NCI-H345 (cell line): ENCODE results near the gene CFAP299.
"Not testable (repeated sequence)": the region's sequence is repeated elsewhere in the genome, so short reads cannot be mapped to it uniquely, and the experiment has no call there.

Source experiments
- DNase-seq: peaks from one replicate; lab custom pipeline; 2025; lab: John Stamatoyannopoulos, UW

CFAP299 gene

GRCh38 chr4:80610845-80611677, 275.5 kb downstream of the CFAP299 start:
- DNase-seq: peak; percentile 34

- DNase-seq: no peak
Observed at GRCh38 chr4:80611678-80611979, 276.1 kb downstream of the CFAP299 start.

GRCh38 chr4:80613470-80613869, 277.9 kb downstream of the CFAP299 start:
- DNase-seq: no peak

GRCh38 chr4:80614319-80614718, 278.8 kb downstream of the CFAP299 start:
- no peak for DNase-seq

GRCh38 chr4:80615099-80615498, 279.6 kb downstream of the CFAP299 start:
- DNase-seq: no peak

- no peak for DNase-seq
Observed at GRCh38 chr4:80619070-80619674, 283.6 kb downstream of the CFAP299 start.

- no peak for DNase-seq
Observed at GRCh38 chr4:80631861-80632260, 296.3 kb downstream of the CFAP299 start.

- no peak for DNase-seq
Observed at GRCh38 chr4:80637190-80637589, 301.7 kb downstream of the CFAP299 start.

GRCh38 chr4:80646061-80646460, 310.5 kb downstream of the CFAP299 start:
- DNase-seq: no peak

GRCh38 chr4:80655662-80656061, 320.1 kb downstream of the CFAP299 start:
- no peak for DNase-seq

GRCh38 chr4:80670118-80670517, 334.6 kb downstream of the CFAP299 start:
- DNase-seq: not testable (repeated sequence)

- DNase-seq: no peak
Observed at GRCh38 chr4:80678413-80678812, 342.9 kb downstream of the CFAP299 start.

- DNase-seq: no peak
Observed at GRCh38 chr4:80680934-80681333, 345.4 kb downstream of the CFAP299 start.

GRCh38 chr4:80685214-80685613, 349.7 kb downstream of the CFAP299 start:
- peak; percentile 20 for DNase-seq

- DNase-seq: not testable (repeated sequence)
Observed at GRCh38 chr4:80687736-80688135, 352.2 kb downstream of the CFAP299 start.

GRCh38 chr4:80694171-80694570, 358.6 kb downstream of the CFAP299 start:
- DNase-seq: peak; percentile 6

- DNase-seq: no peak
Observed at GRCh38 chr4:80705311-80705710, 369.8 kb downstream of the CFAP299 start.

- DNase-seq: no peak
Observed at GRCh38 chr4:80709082-80709869, 373.7 kb downstream of the CFAP299 start.

GRCh38 chr4:80710748-80711451, 375.4 kb downstream of the CFAP299 start:
- no peak for DNase-seq

- DNase-seq: no peak
Observed at GRCh38 chr4:80711956-80712355, 376.4 kb downstream of the CFAP299 start.

- peak; percentile 73 for DNase-seq
Observed at GRCh38 chr4:80713409-80713808, 377.9 kb downstream of the CFAP299 start.

GRCh38 chr4:80717204-80717603, 381.7 kb downstream of the CFAP299 start:
- DNase-seq: no peak
